Keratinocyte (primary cell): ENCODE measurements around the gene BICDL2.

Source experiments
- CTCF ChIP-seq, 3 experiments: IDR thresholded peaks in 1 of 3; conservative IDR thresholded peaks in 1 of 3; optimal IDR thresholded peaks in 1 of 3; 2 replicates in 2 of 3; 3 replicates in 1 of 3; pipeline versions ENCODE3 to v1.5.1; 2011; ENCODE audit warnings: low read length in 3 of 3, mild to moderate bottlenecking in 3 of 3, moderate library complexity in 2 of 3, control low read depth in 1 of 3, inconsistent platforms in 1 of 3; ENCODE audit not compliant: insufficient read depth in 2 of 3; ENCODE audit errors: extremely low read depth in 1 of 3
- EZH2 ChIP-seq: IDR thresholded peaks from one replicate; pipeline ENCODE4 v1.6.1; 2012; ENCODE audit warnings: inconsistent platforms, mild to moderate bottlenecking, low read length, moderate library complexity

DNA sequence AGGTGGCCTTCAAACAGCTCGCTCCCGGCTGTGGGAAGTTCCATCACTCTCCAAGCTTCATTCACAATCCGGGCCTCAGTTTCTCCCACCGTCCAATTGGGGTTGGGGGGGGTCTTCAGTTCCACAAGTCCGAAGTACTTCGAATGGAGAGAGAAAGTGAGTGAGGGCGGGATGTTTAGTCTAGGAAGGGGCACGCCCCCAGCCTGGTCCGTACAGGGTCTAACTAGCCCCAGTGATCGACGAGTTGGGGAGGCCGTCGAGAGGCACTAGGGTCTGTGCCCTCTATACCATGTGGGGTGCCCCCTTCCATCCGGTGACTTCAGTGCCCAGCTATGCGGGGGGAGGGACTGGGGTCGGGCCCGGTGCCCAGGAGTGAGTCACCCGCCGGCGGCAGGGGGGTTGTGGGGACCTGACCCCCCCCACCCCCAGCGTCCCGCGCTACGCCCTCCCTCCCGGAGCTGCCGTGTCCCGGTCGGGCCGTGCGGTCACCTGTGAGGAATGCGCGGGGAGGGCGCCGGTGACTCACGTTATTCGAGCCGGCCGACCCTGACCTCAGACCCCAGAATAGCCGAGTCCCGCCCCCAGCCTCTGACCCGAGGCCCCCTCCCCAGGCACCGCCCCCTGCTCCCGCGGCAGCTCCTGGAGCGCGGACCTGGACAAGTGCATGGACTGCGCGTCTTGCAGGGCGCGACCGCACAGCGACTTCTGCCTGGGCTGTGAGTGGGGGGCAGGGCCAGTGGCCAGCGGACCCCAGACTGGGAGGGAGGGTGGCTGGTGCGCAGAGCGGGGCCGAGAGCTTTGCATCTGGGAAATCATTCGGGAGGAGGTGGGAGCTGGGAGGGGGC is 15.9 kb downstream of the BICDL2 start:
- TF ChIP-seq CTCF (optimal IDR thresholded peaks at IDR 0.05 in 1 of 3, IDR thresholded peaks at IDR 0.05 in 1 of 3, conservative IDR thresholded peaks at IDR 0.05 in 1 of 3; ENCODE audit: extremely low read depth in 1 of 3, insufficient read depth in 2 of 3, low read length in 3 of 3) (no peak), EZH2 (no peak)
